NCI-H446 treated with DMSO at 0.1 percent for 48 hours (cell line): ENCODE results near the gene GIGYF2.
"Not testable (repeated sequence)": the region's sequence is repeated elsewhere in the genome, so short reads cannot be mapped to it uniquely, and the experiment has no call there.

Experiments used
- DNase-seq: peaks from one replicate; lab custom pipeline; 2025; lab: John Stamatoyannopoulos, UW

The GIGYF2 gene, protein sequence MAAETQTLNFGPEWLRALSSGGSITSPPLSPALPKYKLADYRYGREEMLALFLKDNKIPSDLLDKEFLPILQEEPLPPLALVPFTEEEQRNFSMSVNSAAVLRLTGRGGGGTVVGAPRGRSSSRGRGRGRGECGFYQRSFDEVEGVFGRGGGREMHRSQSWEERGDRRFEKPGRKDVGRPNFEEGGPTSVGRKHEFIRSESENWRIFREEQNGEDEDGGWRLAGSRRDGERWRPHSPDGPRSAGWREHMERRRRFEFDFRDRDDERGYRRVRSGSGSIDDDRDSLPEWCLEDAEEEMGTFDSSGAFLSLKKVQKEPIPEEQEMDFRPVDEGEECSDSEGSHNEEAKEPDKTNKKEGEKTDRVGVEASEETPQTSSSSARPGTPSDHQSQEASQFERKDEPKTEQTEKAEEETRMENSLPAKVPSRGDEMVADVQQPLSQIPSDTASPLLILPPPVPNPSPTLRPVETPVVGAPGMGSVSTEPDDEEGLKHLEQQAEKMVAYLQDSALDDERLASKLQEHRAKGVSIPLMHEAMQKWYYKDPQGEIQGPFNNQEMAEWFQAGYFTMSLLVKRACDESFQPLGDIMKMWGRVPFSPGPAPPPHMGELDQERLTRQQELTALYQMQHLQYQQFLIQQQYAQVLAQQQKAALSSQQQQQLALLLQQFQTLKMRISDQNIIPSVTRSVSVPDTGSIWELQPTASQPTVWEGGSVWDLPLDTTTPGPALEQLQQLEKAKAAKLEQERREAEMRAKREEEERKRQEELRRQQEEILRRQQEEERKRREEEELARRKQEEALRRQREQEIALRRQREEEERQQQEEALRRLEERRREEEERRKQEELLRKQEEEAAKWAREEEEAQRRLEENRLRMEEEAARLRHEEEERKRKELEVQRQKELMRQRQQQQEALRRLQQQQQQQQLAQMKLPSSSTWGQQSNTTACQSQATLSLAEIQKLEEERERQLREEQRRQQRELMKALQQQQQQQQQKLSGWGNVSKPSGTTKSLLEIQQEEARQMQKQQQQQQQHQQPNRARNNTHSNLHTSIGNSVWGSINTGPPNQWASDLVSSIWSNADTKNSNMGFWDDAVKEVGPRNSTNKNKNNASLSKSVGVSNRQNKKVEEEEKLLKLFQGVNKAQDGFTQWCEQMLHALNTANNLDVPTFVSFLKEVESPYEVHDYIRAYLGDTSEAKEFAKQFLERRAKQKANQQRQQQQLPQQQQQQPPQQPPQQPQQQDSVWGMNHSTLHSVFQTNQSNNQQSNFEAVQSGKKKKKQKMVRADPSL (N-terminal part only)

GRCh38 chr2:232697059-232697806 lies at the start of gene GIGYF2:
GIGYF2 (plus strand) TSS chr2:232697331; CDS start chr2:232735198, 37,867 bp downstream.
- DNase-seq: peak; percentile 85

DNA sequence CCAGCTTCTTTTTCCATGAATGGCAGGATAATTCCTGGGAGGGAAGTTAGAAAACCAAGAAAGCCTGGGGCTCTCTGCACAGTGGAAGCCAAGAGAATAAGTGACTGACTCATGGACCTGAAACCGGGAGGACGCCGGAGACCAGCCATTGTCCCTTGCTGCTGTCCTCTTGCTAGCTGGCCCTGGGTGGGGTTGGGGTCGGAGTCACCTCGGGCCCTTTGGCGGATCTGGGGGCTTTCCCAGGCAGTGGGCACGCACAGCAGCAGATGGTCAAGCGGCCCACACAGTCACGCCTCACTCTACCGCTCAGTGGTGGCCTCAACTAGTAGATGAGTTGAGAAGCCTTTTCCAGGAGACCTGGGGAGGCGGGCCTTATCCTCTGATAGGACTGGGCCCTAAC lies 48.1 kb upstream of the GIGYF2 start:
- DNase-seq: no peak

GRCh38 chr2:232652505-232652851 lies 44.7 kb upstream of the GIGYF2 start:
- no peak for DNase-seq

- DNase-seq: peak; percentile 10
These were observed 43.7 kb upstream of the GIGYF2 start for GRCh38 chr2:232653441-232653840.

- no peak for DNase-seq
These were observed 41.7 kb upstream of the GIGYF2 start for GRCh38 chr2:232655392-232655791.

DNA sequence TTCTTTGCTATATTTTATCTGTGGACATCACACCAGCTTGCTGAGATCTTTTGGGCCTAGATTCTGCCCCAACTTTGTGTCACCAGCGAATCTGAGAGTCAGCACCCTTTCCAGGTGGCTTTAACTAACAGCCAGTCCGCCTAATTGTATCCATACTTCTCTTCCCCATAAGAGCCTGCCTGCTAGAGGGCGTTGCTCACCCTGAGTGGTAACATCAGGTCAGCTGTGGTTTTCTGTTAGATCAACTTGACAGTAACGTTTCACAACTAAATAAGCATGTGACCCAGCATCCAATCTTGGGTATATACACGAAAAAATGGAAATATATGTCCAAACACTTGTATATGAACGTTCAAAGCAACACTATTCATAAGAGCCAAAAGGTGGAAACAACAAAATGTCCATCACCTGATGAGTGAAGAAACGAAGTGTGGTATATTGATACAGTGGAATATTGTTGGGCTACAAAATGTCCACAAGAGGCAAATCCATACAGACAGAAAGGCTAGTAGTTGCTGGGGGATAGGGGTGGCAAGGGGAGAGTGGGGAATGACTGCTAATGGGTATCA lies 38.8 kb upstream of the GIGYF2 start:
- no peak for DNase-seq

GRCh38 chr2:232659359-232659758 lies 37.8 kb upstream of the GIGYF2 start:
- no peak for DNase-seq

GRCh38 chr2:232662486-232663260 lies 34.5 kb upstream of the GIGYF2 start:
- no peak for DNase-seq

DNA sequence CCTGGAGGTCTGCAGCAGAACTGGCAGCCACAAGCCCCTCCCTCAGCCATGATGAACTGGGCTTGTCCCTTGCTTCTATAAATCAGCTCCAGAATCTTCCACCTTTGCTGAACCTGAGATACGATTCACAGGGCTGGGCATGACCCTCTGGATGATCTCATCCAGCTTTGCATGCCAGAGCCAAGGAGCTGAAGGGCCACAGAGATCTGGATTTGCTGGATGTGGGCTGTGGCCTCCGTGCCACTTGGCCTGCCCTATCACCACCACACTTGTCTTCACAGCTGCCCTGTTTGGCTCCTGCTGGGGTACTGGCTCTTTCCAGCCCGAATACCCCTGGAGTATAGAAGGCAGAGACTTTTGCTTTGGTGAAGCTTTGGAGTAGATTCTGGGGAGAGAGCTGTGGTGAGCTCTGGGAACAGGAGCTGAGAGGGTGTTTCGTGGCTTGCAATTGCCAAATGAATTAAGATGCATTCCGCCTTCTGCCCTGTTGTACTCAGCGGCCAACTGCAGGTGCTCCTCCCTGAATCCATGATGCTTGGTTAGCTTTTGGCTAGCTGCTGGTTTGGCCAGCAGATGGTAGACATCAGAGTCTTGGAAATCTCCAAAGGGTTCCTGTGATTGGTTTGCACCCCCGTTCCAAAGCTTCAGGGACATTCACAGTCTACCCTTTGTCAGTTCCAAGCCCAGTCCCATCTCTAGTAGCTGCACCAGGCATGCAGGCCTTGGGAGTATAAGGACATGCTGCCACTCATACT lies 30.9 kb upstream of the GIGYF2 start:
- DNase-seq: peak; percentile 14

- DNase-seq: no peak
These were observed 29.0 kb upstream of the GIGYF2 start for GRCh38 chr2:232667989-232668583.

DNA sequence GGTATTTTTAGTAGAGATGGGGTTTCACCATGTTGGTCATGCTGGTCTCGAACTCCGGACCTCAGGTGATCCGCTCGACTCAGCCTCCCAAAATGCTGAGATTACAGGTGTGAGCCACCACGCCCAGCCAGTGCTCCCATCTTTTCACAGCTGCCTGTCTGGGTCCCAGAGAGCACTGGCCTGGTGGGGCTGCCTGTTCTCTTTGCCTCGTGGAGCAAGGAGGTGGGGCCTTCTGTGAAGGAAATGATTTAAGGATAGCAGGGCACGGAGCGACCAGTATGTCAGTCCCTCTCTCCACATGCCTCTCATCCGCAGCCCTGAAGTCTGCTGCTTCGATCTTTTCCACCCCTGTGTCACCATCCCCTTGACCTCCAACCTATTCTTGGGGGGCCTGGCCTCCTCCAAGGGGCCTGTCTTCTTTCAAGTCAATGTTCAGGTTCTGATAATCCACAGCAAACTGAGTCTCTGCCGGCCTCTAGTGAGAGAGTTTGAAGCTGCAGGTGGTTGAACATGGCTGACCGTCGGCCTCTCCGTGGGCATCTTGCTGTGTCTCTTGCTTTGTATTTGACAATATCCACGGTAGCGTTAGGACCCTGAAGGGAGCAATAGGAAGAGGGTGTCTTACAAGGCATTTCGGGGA lies 28.2 kb upstream of the GIGYF2 start:
- no peak for DNase-seq

DNA sequence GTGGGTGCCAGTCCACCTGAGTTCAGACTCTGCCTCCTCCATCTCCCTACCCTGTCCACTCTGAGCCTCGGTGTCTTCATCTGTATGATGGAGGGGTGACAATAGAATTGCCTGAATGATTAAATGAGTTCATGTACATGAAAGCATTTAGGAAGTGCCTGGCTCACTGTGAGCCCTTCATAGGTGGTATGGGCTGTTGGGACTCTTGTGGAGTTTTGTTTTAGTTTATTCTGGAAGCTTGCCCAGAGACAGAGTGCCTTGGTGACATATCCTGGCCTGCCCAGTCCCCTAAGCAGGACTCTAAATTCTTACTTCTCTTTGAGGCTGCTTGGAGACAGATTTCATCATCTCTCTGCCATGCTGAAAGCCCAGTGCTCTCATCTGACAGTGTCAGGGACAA lies 24.5 kb upstream of the GIGYF2 start:
- DNase-seq: no peak

DNA sequence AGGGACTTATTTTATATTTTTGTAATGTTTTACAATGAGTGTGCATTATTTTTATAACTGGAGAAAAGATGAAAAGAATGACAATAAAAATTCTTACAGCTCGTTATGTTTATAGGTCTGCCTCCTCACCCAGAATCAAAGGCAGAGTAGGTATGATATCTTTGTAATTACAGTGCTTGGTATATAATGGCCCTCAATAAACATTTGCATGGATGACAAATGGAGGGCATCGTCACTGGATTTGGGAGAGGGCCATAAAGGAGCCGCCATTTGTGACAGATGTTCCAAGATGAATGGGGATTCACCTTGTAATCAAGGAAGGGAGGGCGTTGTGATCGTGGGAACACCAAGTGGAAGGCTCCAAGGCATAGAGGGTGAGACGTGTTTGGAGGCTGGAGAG lies 22.6 kb upstream of the GIGYF2 start:
- DNase-seq: no peak

GRCh38 chr2:232675381-232675780 lies 21.8 kb upstream of the GIGYF2 start:
- no peak for DNase-seq

DNA sequence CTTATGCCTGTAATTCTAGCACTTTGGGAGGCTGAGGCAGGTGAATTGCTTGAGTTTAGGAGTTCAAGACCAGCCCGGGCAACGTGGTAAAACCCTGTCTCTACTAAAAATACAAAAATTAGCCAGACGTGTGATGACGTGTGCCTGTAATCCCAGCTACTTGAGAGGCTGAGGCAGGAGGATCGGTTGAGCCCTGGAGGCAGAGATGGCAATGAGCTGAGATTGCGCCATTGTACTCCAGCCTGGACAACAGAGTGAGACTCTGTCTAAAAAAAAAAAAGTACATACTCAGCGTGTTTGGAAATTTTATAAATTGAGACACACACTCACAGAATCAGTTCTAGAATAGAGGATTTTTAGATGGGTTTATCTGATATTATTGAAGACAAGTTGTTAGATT lies 17.1 kb upstream of the GIGYF2 start:
- DNase-seq: no peak

- DNase-seq: no peak
These were observed 15.6 kb upstream of the GIGYF2 start for GRCh38 chr2:232681527-232681926.

- no peak for DNase-seq
These were observed 13.8 kb upstream of the GIGYF2 start for GRCh38 chr2:232683368-232683767.

DNA sequence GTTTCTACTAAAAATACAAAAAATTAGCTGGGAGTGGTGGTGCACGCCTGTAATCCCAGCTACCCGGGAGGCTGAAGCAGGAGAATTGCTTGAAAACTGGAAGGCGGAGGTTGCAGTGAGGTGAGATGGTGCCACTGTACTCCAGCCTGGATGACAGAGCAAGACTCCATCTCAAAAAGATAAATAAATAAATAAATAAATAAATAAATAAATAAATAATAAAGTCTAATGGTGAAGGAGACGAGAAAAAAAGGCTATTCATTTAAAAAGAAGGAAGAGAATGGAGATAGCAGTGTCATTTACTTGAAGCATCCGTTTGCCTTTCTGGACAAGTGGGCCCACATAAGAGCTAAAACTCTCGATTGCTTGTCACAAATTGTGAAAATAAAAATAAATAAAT lies 11.7 kb upstream of the GIGYF2 start:
- not testable (repeated sequence) for DNase-seq
